Epidermal melanocyte (primary cell): Measurements from ENCODE around the gene KCNC3.

Experiments
- DNase-seq: peaks from one replicate; pipeline ENCODE4 v3.0.0; 2011; ENCODE audit warnings: low spot score; ENCODE audit not compliant: insufficient read length

Gene KCNC3

DNA sequence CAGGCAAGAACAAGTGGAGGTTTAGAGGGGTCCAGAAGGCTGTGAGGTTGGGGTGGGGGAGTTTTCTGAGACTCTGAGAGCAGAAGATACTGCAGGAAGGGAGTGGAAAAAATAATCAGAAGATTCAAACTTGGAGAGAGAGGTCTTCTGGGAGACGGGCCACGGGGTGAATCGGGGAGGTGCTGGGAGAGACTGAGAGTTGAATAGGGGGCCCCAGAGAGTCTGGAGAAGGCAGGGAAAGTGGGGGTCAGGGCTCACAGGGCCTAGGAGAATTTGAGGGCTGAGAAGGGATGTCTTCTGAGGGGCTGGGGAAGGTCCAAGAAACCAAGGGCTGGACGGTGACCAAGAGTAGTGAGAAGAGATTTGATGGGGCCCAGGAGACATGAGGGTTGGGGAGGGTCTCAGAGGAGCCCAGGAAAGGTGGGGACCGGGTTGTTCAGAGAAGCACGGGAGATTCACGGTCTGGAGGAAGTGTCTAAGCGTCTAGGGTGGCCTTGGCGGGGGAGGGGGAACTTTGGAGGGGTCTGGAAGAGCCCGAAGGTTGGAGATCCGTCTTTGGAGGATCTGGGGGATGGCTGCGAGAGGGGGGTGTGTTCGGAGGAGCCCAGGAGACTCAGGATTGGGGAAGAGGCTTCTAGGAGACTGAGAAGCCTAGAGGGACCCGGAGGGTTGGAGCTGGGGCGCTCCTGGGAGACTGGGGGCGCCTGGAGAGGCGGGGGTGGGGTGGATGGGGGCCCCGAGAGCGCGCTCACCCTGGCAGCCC lies 1.5 kb downstream of the KCNC3 start:
- no peak for DNase-seq

DNA sequence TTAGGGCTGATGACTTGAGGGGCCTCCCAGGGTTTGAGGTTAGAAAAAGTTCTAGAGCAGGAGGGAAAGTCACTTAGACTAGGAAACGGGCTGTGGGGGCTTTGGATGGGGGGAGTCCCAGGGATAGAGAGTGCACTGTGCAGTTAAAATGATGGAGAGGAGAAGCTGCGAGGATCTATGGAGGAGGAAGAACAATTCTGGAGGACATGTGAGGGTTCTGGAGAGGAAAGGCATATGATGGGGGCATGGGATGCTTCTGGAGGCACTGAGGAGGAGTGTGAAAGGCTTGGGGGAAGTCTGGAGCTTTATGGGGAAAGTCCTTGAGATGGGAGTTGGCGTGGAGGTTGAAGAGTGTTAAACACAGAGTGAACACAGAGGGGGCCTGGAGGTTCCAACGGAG lies 2.2 kb downstream of the KCNC3 start:
- DNase-seq, result no peak

- DNase-seq, result no peak
Measured at GRCh38 chr19:50326101-50326664, 3.0 kb downstream of the KCNC3 start.

DNA sequence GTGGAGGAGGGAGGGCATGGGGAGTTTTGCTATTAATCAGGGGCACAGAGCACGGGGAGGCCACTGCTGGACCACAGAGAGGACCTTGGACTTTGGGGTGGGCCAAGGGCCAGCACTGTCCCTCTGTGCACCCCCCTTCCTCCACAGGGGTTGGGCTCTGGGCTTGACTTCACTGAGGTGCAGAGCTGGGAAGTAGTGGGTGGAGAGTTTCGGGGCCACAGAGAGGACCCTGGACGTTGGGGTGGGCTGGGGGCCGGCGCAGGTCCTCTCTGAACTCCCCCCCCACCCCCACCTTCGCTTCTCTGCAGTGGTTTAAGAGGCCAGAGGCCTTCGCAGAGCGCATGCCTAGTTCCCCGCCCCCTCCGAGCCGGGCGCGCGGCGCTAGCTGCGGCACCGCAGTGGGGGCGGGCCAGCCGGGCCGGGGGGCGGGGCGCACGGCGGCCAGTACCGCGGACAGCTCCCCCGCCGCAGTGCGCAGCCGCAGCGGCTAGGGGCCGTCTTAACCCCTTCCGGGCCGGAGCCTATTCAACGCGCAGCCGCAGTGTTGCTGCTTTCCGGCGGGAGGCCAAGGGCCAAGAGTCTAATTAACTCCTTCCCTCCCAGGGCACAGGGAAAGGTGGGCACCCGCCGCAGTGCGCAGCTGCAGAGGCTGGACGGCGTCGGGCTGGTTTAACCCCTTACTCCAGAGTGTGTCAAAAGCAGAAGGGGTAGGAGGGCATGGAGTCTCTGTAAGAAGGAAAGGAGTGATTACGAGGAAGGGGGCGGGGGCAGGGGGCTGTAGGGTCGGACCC lies 3.7 kb downstream of the KCNC3 start:
- DNase-seq, result peak; percentile 95

- no peak for DNase-seq
Measured at GRCh38 chr19:50324331-50324730, 4.8 kb downstream of the KCNC3 start.

DNA sequence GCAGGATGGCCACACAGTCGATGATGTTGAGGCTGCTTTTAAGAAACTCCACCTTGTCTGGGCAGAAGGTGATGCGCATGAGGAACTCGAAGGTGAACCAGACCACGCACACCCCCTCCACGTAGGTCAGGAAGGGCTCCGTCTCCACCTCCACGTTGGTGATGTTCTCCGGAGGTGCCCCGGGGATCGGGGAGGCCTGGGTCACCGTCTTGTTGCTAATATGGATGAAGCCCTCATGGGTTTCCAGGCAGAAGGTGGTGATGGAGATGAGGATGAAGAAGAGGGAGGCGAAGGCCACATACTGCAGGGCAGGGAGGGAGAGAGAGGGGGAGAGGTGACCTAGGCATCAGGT lies 5.4 kb downstream of the KCNC3 start:
- DNase-seq, result no peak

- no peak for DNase-seq
Measured at GRCh38 chr19:50322931-50323781, 6.0 kb downstream of the KCNC3 start.

GRCh38 chr19:50322234-50322633 lies 6.9 kb downstream of the KCNC3 start:
- no peak for DNase-seq

GRCh38 chr19:50321831-50322230 lies 7.3 kb downstream of the KCNC3 start:
- DNase-seq, result no peak

DNA sequence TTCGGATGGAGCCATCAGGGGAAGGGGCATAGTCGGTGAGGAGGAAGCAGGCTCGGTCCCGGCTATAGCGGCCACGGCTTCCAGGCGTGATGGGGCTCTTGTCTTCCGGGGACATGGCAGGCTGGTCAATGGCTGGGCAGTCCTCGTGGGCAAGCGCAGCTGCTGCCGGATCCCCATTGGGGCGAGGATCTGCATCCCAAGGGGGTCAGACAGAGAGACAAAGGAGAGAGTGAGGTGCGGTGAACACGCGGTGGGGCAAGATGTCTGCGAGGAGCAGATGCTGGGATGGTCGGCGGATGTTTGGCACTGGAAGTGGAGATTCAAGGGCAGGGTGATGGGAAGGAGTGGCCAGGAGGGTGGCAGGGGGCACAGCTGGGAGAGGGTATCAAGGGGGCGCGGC lies 8.6 kb downstream of the KCNC3 start:
- DNase-seq, result no peak

DNA sequence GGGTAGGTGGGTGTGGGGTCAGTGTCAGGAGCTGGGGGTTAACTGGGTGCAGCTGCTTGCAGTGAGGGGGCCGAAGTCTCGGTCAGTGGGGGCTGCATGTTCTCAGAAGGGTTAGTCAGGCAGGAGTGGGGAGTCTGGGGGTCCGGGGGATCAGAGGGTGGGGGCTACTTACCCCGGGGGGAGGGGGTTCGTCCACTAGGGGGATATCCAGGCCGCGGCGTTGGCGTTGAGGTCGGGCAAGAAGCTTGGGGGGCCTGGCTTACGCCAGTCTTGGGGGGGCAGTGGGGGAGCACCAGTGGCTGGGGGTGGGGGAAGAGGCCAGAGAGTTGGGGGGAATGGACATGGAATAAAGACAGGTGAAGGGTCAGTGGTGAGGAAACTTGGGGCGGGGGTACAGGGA lies 9.1 kb downstream of the KCNC3 start:
- no peak for DNase-seq

DNA sequence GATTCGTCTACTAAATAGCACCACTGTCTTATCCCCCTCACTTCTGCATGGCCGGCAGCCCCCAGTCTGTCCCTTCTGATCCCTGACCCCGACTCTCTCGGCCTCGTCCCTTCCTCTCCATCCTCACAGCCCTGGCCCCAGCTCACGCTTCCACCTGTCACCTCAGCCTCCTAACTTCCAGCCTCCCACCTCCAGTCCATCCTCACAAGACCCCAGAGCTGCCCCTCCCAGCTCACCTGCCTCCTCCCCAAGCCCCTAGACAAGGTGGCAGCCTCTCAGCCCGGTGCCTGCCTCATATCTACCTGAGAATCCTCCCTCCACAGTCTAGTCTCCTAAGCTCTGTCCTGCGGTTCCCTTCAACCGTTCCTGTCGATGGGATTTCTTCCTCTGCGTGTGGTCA lies 10.0 kb downstream of the KCNC3 start:
- DNase-seq, result no peak

- DNase-seq, result peak; percentile 11
Measured at GRCh38 chr19:50318438-50318837, 10.7 kb downstream of the KCNC3 start.

GRCh38 chr19:50317115-50317514 lies 12.1 kb downstream of the KCNC3 start:
- no peak for DNase-seq

DNA sequence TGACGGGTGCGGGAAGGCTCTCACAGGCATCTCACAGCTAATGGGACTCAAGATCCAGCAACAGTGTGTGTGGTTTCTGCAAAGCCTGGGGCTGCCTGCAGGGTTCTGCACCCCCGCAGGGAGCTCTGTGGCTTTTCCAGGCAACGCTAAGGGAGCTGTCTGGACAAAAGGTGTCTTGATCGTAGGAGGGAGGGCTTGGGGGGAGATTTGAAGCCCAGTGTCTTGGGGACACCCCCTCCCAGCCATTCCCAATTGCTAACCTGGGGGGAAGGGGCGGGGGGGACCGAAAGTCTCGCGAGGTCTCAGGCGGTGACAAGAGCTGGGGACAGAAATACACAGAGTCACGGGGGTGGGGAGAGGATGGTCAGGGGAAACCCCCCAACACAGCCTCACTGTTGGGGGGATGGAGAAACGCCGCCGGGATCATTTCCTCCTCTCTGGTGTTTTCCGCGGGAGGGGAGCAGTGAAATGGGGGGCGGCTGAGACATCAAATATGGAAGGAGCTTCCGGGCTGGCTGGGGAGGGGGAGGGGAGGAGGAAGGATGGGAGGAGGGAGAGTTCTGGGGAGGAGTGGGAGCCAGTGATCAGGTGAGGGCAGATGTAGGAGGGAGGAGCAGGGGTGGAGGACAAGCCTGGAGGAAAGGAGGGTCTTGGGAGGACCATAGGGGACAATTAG lies 13.3 kb downstream of the KCNC3 start:
- peak; percentile 2 for DNase-seq

DNA sequence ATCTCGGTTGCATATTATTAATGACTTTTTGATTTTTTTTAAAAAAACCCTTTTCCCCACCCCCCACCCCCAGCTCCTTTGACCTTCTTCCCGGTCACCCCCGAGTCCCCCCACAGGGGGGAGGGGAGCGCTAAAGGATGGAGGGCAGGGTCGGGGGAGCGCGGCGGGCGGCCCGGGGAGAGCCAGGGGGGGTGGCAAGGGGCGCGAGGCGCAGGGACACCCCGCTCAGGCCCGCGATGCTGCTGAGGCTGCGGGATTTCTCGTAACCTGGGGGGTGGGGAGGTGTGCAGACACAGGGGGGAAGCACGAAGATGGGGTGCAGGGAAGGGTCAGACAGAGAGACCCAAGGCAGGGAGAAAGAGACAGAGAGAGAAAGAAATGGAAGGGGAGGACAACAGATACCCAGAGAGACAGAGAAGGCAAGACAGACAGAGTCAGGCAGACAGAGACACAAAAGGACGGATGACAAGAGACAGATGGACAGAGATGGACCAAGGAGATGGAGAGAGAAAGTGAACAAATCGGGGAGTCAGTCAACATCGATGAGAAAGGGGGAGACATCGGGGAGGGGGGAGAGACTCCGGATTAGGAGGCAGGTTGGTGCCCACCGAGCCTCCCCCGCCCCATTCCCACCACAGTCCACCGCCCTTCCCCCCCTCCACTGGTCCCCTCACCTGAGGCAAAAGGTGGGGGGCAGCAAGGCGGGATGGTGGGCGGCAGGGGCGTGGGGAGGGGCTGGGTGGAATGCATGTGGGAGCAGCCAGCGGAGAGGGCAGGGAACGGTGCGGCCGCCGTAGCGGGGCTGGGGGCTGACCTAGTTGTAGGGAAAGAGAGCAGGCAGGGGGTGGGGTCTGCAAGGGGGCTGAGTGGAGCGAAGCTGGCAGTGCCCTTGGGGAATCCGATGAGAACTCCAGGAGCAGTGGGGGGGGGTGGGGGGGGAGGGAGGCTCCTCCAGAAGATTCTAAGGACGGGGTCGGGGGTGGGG lies 14.2 kb downstream of the KCNC3 start:
- no peak for DNase-seq

- DNase-seq, result no peak
Measured at GRCh38 chr19:50313812-50314536, 15.2 kb downstream of the KCNC3 start.

GRCh38 chr19:50312967-50313811 lies 16.0 kb downstream of the KCNC3 start:
- no peak for DNase-seq
